ENCODE measurements around the gene MICU1.
"Not testable (repeated sequence)": the region's sequence is repeated elsewhere in the genome, so short reads cannot be mapped to it uniquely, and the experiment has no call there.

Gene MICU1

GRCh38 chr10:72421885-72422540 lies 203.9 kb downstream of the MICU1 start:
- Histone ChIP-seq H3K9ac (ENCODE audit: low read depth in 1 of 2, low read length in 2 of 2) (no peak overlapping the region), H3K4me1 (ENCODE audit: control insufficient read depth in 1 of 2, insufficient read depth in 2 of 2, low read length in 2 of 2) (peaks cover 0 to 13% of the 10 kb centered on the region in 2 donors), H3K9me3 (ENCODE audit: control insufficient read depth in 1 of 2, low read length in 2 of 2) (no peaks in the 10 kb centered on the region), H3K27ac (ENCODE audit: low read depth, low read length) (no peak overlapping the region), H3K4me3 (ENCODE audit: low read depth in 1 of 2, low read length in 2 of 2) (no peak overlapping the region), H3K27me3 (ENCODE audit: control insufficient read depth in 1 of 2, insufficient read depth in 2 of 2, low read length in 2 of 2) (no peaks in the 10 kb centered on the region), H3K36me3 (ENCODE audit: control insufficient read depth in 1 of 2, insufficient read depth in 2 of 2, low read length in 2 of 2) (peaks cover 12 to 14% of the 10 kb centered on the region in 2 donors)

GRCh38 chr10:72419241-72419640 lies 206.6 kb downstream of the MICU1 start:
- Histone ChIP-seq H3K27ac (ENCODE audit: low read depth, low read length) (no peak overlapping the region), H3K4me1 (ENCODE audit: control insufficient read depth in 1 of 2, insufficient read depth in 2 of 2, low read length in 2 of 2) (peaks cover 0 to 7% of the 10 kb centered on the region in 2 donors), H3K9me3 (ENCODE audit: control insufficient read depth in 1 of 2, low read length in 2 of 2) (no peaks in the 10 kb centered on the region), H3K27me3 (ENCODE audit: control insufficient read depth in 1 of 2, insufficient read depth in 2 of 2, low read length in 2 of 2) (no peaks in the 10 kb centered on the region), H3K4me3 (ENCODE audit: low read depth in 1 of 2, low read length in 2 of 2) (no peak overlapping the region), H3K36me3 (ENCODE audit: control insufficient read depth in 1 of 2, insufficient read depth in 2 of 2, low read length in 2 of 2) (peaks cover 12 to 16% of the 10 kb centered on the region in 2 donors), H3K9ac (ENCODE audit: low read depth in 1 of 2, low read length in 2 of 2) (no peak overlapping the region)

- Histone ChIP-seq H3K9ac (ENCODE audit: low read depth in 1 of 2, low read length in 2 of 2) (no peak overlapping the region), H3K27ac (ENCODE audit: low read depth, low read length) (no peak overlapping the region), H3K9me3 (ENCODE audit: control insufficient read depth in 1 of 2, low read length in 2 of 2) (peaks cover 3 to 4% of the 10 kb centered on the region in 2 donors), H3K4me3 (ENCODE audit: low read depth in 1 of 2, low read length in 2 of 2) (no peak overlapping the region), H3K4me1 (ENCODE audit: control insufficient read depth in 1 of 2, insufficient read depth in 2 of 2, low read length in 2 of 2) (peaks cover 0 to 7% of the 10 kb centered on the region in 2 donors), H3K36me3 (ENCODE audit: control insufficient read depth in 1 of 2, insufficient read depth in 2 of 2, low read length in 2 of 2) (peaks cover 12 to 17% of the 10 kb centered on the region in 2 donors), H3K27me3 (ENCODE audit: control insufficient read depth in 1 of 2, insufficient read depth in 2 of 2, low read length in 2 of 2) (no peaks in the 10 kb centered on the region)
These were observed 207.2 kb downstream of the MICU1 start for GRCh38 chr10:72418679-72419078.

- Histone ChIP-seq H3K4me1 (ENCODE audit: control insufficient read depth in 1 of 2, insufficient read depth in 2 of 2, low read length in 2 of 2) (peaks cover 0 to 7% of the 10 kb centered on the region in 2 donors), H3K4me3 (ENCODE audit: low read depth in 1 of 2, low read length in 2 of 2) (no peak overlapping the region), H3K9me3 (ENCODE audit: control insufficient read depth in 1 of 2, low read length in 2 of 2) (peaks cover 3 to 4% of the 10 kb centered on the region in 2 donors), H3K9ac (ENCODE audit: low read depth in 1 of 2, low read length in 2 of 2) (no peak overlapping the region), H3K27me3 (ENCODE audit: control insufficient read depth in 1 of 2, insufficient read depth in 2 of 2, low read length in 2 of 2) (no peaks in the 10 kb centered on the region), H3K36me3 (ENCODE audit: control insufficient read depth in 1 of 2, insufficient read depth in 2 of 2, low read length in 2 of 2) (peaks cover 9 to 17% of the 10 kb centered on the region in 2 donors), H3K27ac (ENCODE audit: low read depth, low read length) (no peak overlapping the region)
These were observed 207.9 kb downstream of the MICU1 start for GRCh38 chr10:72417971-72418370.

- peaks cover 2 to 8% of the 10 kb centered on the region in 2 donors for H3K36me3 ChIP-seq (ENCODE audit: control insufficient read depth in 1 of 2, insufficient read depth in 2 of 2, low read length in 2 of 2)
- no peak overlapping the region for H3K27ac ChIP-seq (ENCODE audit: low read depth, low read length)
- H3K4me3 ChIP-seq (ENCODE audit: low read depth in 1 of 2, low read length in 2 of 2), result no peak overlapping the region
- H3K4me1 ChIP-seq (ENCODE audit: control insufficient read depth in 1 of 2, insufficient read depth in 2 of 2, low read length in 2 of 2), result peaks cover 0 to 7% of the 10 kb centered on the region in 2 donors
- H3K9ac ChIP-seq (ENCODE audit: low read depth in 1 of 2, low read length in 2 of 2), result no peak overlapping the region
- H3K27me3 ChIP-seq (ENCODE audit: control insufficient read depth in 1 of 2, insufficient read depth in 2 of 2, low read length in 2 of 2), result no peaks in the 10 kb centered on the region
- peaks cover 3 to 4% of the 10 kb centered on the region in 2 donors for H3K9me3 ChIP-seq (ENCODE audit: control insufficient read depth in 1 of 2, low read length in 2 of 2)
These were observed 209.2 kb downstream of the MICU1 start for GRCh38 chr10:72416661-72417060.

- H3K9me3 ChIP-seq (ENCODE audit: control insufficient read depth in 1 of 2, low read length in 2 of 2), result peaks cover 3 to 4% of the 10 kb centered on the region in 2 donors
- H3K27ac ChIP-seq (ENCODE audit: low read depth, low read length), result no peak overlapping the region
- peaks cover 0 to 3% of the 10 kb centered on the region in 2 donors for H3K36me3 ChIP-seq (ENCODE audit: control insufficient read depth in 1 of 2, insufficient read depth in 2 of 2, low read length in 2 of 2)
- H3K27me3 ChIP-seq (ENCODE audit: control insufficient read depth in 1 of 2, insufficient read depth in 2 of 2, low read length in 2 of 2), result no peaks in the 10 kb centered on the region
- H3K9ac ChIP-seq (ENCODE audit: low read depth in 1 of 2, low read length in 2 of 2), result no peak overlapping the region
- H3K4me1 ChIP-seq (ENCODE audit: control insufficient read depth in 1 of 2, insufficient read depth in 2 of 2, low read length in 2 of 2), result peaks cover 0 to 6% of the 10 kb centered on the region in 2 donors
- no peak overlapping the region for H3K4me3 ChIP-seq (ENCODE audit: low read depth in 1 of 2, low read length in 2 of 2)
These were observed 211.2 kb downstream of the MICU1 start for GRCh38 chr10:72414642-72415041.

GRCh38 chr10:72409167-72409566 lies 216.7 kb downstream of the MICU1 start:
- peaks cover 0 to 8% of the 10 kb centered on the region in 2 donors for H3K36me3 ChIP-seq (ENCODE audit: control insufficient read depth in 1 of 2, insufficient read depth in 2 of 2, low read length in 2 of 2)
- no peak overlapping the region for H3K27ac ChIP-seq (ENCODE audit: low read depth, low read length)
- peaks cover 3 to 4% of the 10 kb centered on the region in 2 donors for H3K9me3 ChIP-seq (ENCODE audit: control insufficient read depth in 1 of 2, low read length in 2 of 2)
- no peaks in the 10 kb centered on the region for H3K4me1 ChIP-seq (ENCODE audit: control insufficient read depth in 1 of 2, insufficient read depth in 2 of 2, low read length in 2 of 2)
- no peak overlapping the region for H3K9ac ChIP-seq (ENCODE audit: low read depth in 1 of 2, low read length in 2 of 2)
- H3K27me3 ChIP-seq (ENCODE audit: control insufficient read depth in 1 of 2, insufficient read depth in 2 of 2, low read length in 2 of 2), result no peaks in the 10 kb centered on the region
- H3K4me3 ChIP-seq (ENCODE audit: low read depth in 1 of 2, low read length in 2 of 2), result no peak overlapping the region

GRCh38 chr10:72407927-72408600 lies 217.8 kb downstream of the MICU1 start:
- Histone ChIP-seq H3K4me3 (ENCODE audit: low read depth in 1 of 2, low read length in 2 of 2) (no peak overlapping the region), H3K36me3 (ENCODE audit: control insufficient read depth in 1 of 2, insufficient read depth in 2 of 2, low read length in 2 of 2) (peaks cover 0 to 11% of the 10 kb centered on the region in 2 donors), H3K9ac (ENCODE audit: low read depth in 1 of 2, low read length in 2 of 2) (no peak overlapping the region), H3K9me3 (ENCODE audit: control insufficient read depth in 1 of 2, low read length in 2 of 2) (no peaks in the 10 kb centered on the region), H3K27ac (ENCODE audit: low read depth, low read length) (no peak overlapping the region), H3K27me3 (ENCODE audit: control insufficient read depth in 1 of 2, insufficient read depth in 2 of 2, low read length in 2 of 2) (no peaks in the 10 kb centered on the region), H3K4me1 (ENCODE audit: control insufficient read depth in 1 of 2, insufficient read depth in 2 of 2, low read length in 2 of 2) (no peaks in the 10 kb centered on the region)

GRCh38 chr10:72407471-72407870 lies 218.4 kb downstream of the MICU1 start:
- H3K9me3 ChIP-seq (ENCODE audit: control insufficient read depth in 1 of 2, low read length in 2 of 2), result no peaks in the 10 kb centered on the region
- no peaks in the 10 kb centered on the region for H3K27me3 ChIP-seq (ENCODE audit: control insufficient read depth in 1 of 2, insufficient read depth in 2 of 2, low read length in 2 of 2)
- peaks cover 0 to 11% of the 10 kb centered on the region in 2 donors for H3K36me3 ChIP-seq (ENCODE audit: control insufficient read depth in 1 of 2, insufficient read depth in 2 of 2, low read length in 2 of 2)
- H3K27ac ChIP-seq (ENCODE audit: low read depth, low read length), result no peak overlapping the region
- no peak overlapping the region for H3K9ac ChIP-seq (ENCODE audit: low read depth in 1 of 2, low read length in 2 of 2)
- H3K4me3 ChIP-seq (ENCODE audit: low read depth in 1 of 2, low read length in 2 of 2), result no peak overlapping the region
- H3K4me1 ChIP-seq (ENCODE audit: control insufficient read depth in 1 of 2, insufficient read depth in 2 of 2, low read length in 2 of 2), result no peaks in the 10 kb centered on the region

GRCh38 chr10:72395581-72395980 lies 230.3 kb downstream of the MICU1 start:
- not testable (repeated sequence) for H3K27ac ChIP-seq (ENCODE audit: low read depth, low read length); H3K4me3 ChIP-seq (ENCODE audit: low read depth in 1 of 2, low read length in 2 of 2); H3K9me3 ChIP-seq (ENCODE audit: control insufficient read depth in 1 of 2, low read length in 2 of 2); H3K4me1 ChIP-seq (ENCODE audit: control insufficient read depth in 1 of 2, insufficient read depth in 2 of 2, low read length in 2 of 2); H3K9ac ChIP-seq (ENCODE audit: low read depth in 1 of 2, low read length in 2 of 2); H3K27me3 ChIP-seq (ENCODE audit: control insufficient read depth in 1 of 2, insufficient read depth in 2 of 2, low read length in 2 of 2); H3K36me3 ChIP-seq (ENCODE audit: control insufficient read depth in 1 of 2, insufficient read depth in 2 of 2, low read length in 2 of 2)
